Uterus (tissue), 4 donors: ENCODE results near the gene TRIOBP. TPM values are rescaled to one million over a fixed set of nuclear protein-coding genes. Genes with fewer than 3 reads are reported as not detected.

Source experiments
- DNase-seq, 2 donors: peaks; one replicate each; pipeline ENCODE4 v3.0.0-alpha.2; 2019 to 2020
- H3K27ac ChIP-seq, 2 donors: fragments of 200-600 bp; sonication (generic); 1 replicate in 1 of 2; 2 replicates in 1 of 2; pipeline ENCODE4 v1.5.1; 2016 to 2018
- H3K27me3 ChIP-seq, 2 donors: fragments of 200-600 bp; sonication (generic); one replicate each; pipeline ENCODE4 v1.5.1; 2018 to 2019; ENCODE audit warnings: control low read depth in 1 of 2
- H3K36me3 ChIP-seq, 2 donors: fragments of 200-600 bp; sonication (generic); one replicate each; pipeline ENCODE4 v1.5.1; 2019; ENCODE audit warnings: control low read depth in 1 of 2
- H3K4me1 ChIP-seq, 2 donors: fragments of 200-600 bp; sonication (generic); one replicate each; pipeline ENCODE4 v1.5.1; 2018 to 2019; ENCODE audit warnings: control low read depth in 1 of 2
- H3K4me3 ChIP-seq, 2 donors: fragments of 200-600 bp; sonication (generic); 1 replicate in 1 of 2; 2 replicates in 1 of 2; pipeline ENCODE4 v1.5.1; 2018 to 2019; ENCODE audit warnings: mild to moderate bottlenecking in 1 of 2
- H3K9me3 ChIP-seq, 2 donors: fragments of 200-600 bp; sonication (generic); one replicate each; pipeline ENCODE4 v1.5.1; 2019; ENCODE audit warnings: control low read depth in 1 of 2
- POLR2A ChIP-seq, 2 donors: fragments of 450-650 bp; IDR thresholded peaks; one replicate each; pipeline ENCODE4 v1.6.1; 2016; ENCODE audit warnings: antibody characterized with exemption in 2 of 2, mild to moderate bottlenecking in 1 of 2, moderate library complexity in 1 of 2
- intact Hi-C: fragments of 100-400 bp; cut with DNase I; formaldehyde crosslinking; loops from one replicate; pipeline ENCODE4 v1.15.1; 2023; ENCODE audit warnings: low total_unique reads
- total RNA-seq, 4 donors: library from RNA; depleted of rRNA in 3 of 4; stranded (reverse); fragments of >200 nt in 3 of 4; gene quantifications; one replicate each; pipeline versions ENCODE4 v1.1.0 to v1.2.4, GENCODE V29; 2014 to 2023
- TF ChIP-seq, protein P1 (sequence below), 4 experiments: fragments of 200-600 bp in 2 of 4; fragments of 450-650 bp in 2 of 4; sonication (generic) in 2 of 4; IDR thresholded peaks; one replicate each; pipeline ENCODE4 v1.5.1; 2016 to 2019; ENCODE audit warnings: antibody characterized with exemption in 4 of 4, mild to moderate bottlenecking in 2 of 4, moderate library complexity in 1 of 4
- donor health status: DM: yes; HTN: yes; CAD: no.

TRIOBP gene
- total RNA-seq, 4 donors from 2014 or later: 56.2 to 177 (median 127) TPM

DNA sequence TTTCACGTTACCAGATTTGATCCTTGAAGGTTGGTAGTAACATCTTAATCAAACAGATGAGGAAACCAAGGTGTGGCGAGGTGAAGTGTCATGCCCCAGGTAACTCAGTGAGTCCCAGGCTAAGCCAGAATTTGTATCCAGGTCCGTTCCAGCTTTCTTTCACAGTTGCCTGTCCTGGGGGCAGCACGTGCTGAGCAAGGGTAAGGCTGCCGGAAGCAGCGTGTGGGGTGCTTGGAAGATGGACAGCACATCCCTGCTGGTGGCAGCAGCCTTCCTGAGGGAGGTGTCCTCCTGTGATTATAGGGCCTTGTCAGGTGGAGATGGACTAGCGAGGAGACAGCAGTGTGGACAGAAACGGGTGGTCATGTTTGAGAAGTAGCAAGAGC lies 50.9 kb downstream of the TRIOBP start:
- TF ChIP-seq, protein P1, sequence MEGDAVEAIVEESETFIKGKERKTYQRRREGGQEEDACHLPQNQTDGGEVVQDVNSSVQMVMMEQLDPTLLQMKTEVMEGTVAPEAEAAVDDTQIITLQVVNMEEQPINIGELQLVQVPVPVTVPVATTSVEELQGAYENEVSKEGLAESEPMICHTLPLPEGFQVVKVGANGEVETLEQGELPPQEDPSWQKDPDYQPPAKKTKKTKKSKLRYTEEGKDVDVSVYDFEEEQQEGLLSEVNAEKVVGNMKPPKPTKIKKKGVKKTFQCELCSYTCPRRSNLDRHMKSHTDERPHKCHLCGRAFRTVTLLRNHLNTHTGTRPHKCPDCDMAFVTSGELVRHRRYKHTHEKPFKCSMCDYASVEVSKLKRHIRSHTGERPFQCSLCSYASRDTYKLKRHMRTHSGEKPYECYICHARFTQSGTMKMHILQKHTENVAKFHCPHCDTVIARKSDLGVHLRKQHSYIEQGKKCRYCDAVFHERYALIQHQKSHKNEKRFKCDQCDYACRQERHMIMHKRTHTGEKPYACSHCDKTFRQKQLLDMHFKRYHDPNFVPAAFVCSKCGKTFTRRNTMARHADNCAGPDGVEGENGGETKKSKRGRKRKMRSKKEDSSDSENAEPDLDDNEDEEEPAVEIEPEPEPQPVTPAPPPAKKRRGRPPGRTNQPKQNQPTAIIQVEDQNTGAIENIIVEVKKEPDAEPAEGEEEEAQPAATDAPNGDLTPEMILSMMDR (IDR thresholded peaks at IDR 0.05): no peak
- TF ChIP-seq POLR2A (IDR thresholded peaks at IDR 0.05): no peak
- no peaks in the 10 kb centered on the region for H3K27me3 ChIP-seq
- peak overlapping the region; percentile 74 to 97 for H3K4me3 ChIP-seq
- no peaks in the 10 kb centered on the region for H3K9me3 ChIP-seq
- H3K36me3 ChIP-seq: no peaks in the 10 kb centered on the region
- intact Hi-C loops: no loop called here
- peaks cover 28 to 43% of the 10 kb centered on the region in 2 donors for H3K4me1 ChIP-seq
- no peak for DNase-seq
- peak overlapping the region; percentile 95 to 96 for H3K27ac ChIP-seq

DNA sequence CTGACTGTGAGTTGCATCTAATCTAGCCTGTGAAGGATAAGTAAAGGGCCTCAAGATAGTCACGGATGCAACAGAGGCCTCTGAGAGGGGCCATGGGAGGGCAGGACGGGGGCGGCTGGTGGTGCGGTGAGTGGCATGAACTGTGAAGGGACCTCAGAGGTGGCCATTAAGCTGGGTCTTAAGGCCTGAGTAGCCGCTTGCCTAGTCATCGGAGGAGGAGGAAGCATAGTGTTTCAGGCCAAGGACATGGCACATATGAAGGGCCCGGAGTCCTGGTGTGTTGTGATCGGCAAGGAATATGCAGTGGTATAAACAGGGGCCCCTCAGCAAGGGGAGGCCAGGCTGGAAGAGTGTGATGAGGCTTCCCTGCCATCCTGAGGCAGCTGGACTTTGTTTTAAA lies 51.8 kb downstream of the TRIOBP start:
- Histone ChIP-seq H3K4me3 (no peak overlapping the region), H3K36me3 (no peaks in the 10 kb centered on the region), H3K9me3 (no peaks in the 10 kb centered on the region), H3K27me3 (no peaks in the 10 kb centered on the region), H3K27ac (peak overlapping the region; percentile 95 to 96), H3K4me1 (peaks cover 23 to 44% of the 10 kb centered on the region in 2 donors)
- intact Hi-C loops: no loop called here
- DNase-seq: no peak
- TF ChIP-seq POLR2A (IDR thresholded peaks at IDR 0.05): no peak
- TF ChIP-seq, protein P1 (IDR thresholded peaks at IDR 0.05): no peak

- intact Hi-C loops: no loop called here
- H3K36me3 ChIP-seq: no peaks in the 10 kb centered on the region
- peaks cover 23 to 44% of the 10 kb centered on the region in 2 donors for H3K4me1 ChIP-seq
- no peaks in the 10 kb centered on the region for H3K27me3 ChIP-seq
- DNase-seq: no peak
- H3K4me3 ChIP-seq: no peak overlapping the region
- TF ChIP-seq, protein P1 (IDR thresholded peaks at IDR 0.05): no peak
- TF ChIP-seq POLR2A (IDR thresholded peaks at IDR 0.05): no peak
- H3K27ac ChIP-seq: peak overlapping the region; percentile 95 to 96
- H3K9me3 ChIP-seq: no peaks in the 10 kb centered on the region
These were observed 52.4 kb downstream of the TRIOBP start for GRCh38 chr22:37749226-37749625.

- DNase-seq: no peak
- no peak overlapping the region for H3K4me3 ChIP-seq
- H3K36me3 ChIP-seq: no peaks in the 10 kb centered on the region
- TF ChIP-seq, protein P1 (IDR thresholded peaks at IDR 0.05): no peak
- TF ChIP-seq POLR2A (IDR thresholded peaks at IDR 0.05): no peak
- peak overlapping the region; percentile 95 to 96 for H3K27ac ChIP-seq
- intact Hi-C loops: no loop called here
- no peaks in the 10 kb centered on the region for H3K9me3 ChIP-seq
- peaks cover 23 to 44% of the 10 kb centered on the region in 2 donors for H3K4me1 ChIP-seq
- H3K27me3 ChIP-seq: no peaks in the 10 kb centered on the region
These were observed 53.2 kb downstream of the TRIOBP start for GRCh38 chr22:37749831-37750595.

- peaks cover 23 to 44% of the 10 kb centered on the region in 2 donors for H3K4me1 ChIP-seq
- H3K27ac ChIP-seq: peak overlapping the region; percentile 95 to 96
- H3K27me3 ChIP-seq: no peaks in the 10 kb centered on the region
- no peak overlapping the region for H3K4me3 ChIP-seq
- no peaks in the 10 kb centered on the region for H3K9me3 ChIP-seq
- intact Hi-C loops: no loop called here
- no peaks in the 10 kb centered on the region for H3K36me3 ChIP-seq
- no peak for DNase-seq
- TF ChIP-seq POLR2A (IDR thresholded peaks at IDR 0.05): no peak
- TF ChIP-seq, protein P1 (IDR thresholded peaks at IDR 0.05): no peak
These were observed 53.8 kb downstream of the TRIOBP start for GRCh38 chr22:37750596-37751162.
